ENCODE results near the gene BMP6.

The BMP6 gene

GRCh38 chr6:7745942-7746341 lies 20.0 kb downstream of the BMP6 start:
- in situ Hi-C loops (cut with MboI; ENCODE audit: low sequenced_read_pairs): loop anchor here (25.0 kb wide), 1 partner anchor 241 kb away; no protein-coding TSS in a partner anchor

GRCh38 chr6:7747016-7747415 lies 21.1 kb downstream of the BMP6 start:
- in situ Hi-C loops (cut with MboI; ENCODE audit: low sequenced_read_pairs): loop anchor here (25.0 kb wide), 1 partner anchor 240 kb away; no protein-coding TSS in a partner anchor

- in situ Hi-C loops (cut with MboI; ENCODE audit: low sequenced_read_pairs): loop anchor here (25.0 kb wide), 1 partner anchor 240 kb away; no protein-coding TSS in a partner anchor
Observed at GRCh38 chr6:7747433-7747832, 21.5 kb downstream of the BMP6 start.

- in situ Hi-C loops (cut with MboI; ENCODE audit: low sequenced_read_pairs): loop anchor here (25.0 kb wide), 1 partner anchor 239 kb away; no protein-coding TSS in a partner anchor
Observed at GRCh38 chr6:7747901-7748504, 22.1 kb downstream of the BMP6 start.

GRCh38 chr6:7749478-7749877 lies 23.6 kb downstream of the BMP6 start:
- in situ Hi-C loops (cut with MboI; ENCODE audit: low sequenced_read_pairs): loop anchor here (25.0 kb wide), 1 partner anchor 238 kb away; no protein-coding TSS in a partner anchor

GRCh38 chr6:7750197-7750596 lies 24.3 kb downstream of the BMP6 start:
- in situ Hi-C loops (cut with MboI; ENCODE audit: low sequenced_read_pairs): no loop called here

- in situ Hi-C loops (cut with MboI; ENCODE audit: low sequenced_read_pairs): no loop called here
Observed at GRCh38 chr6:7758456-7758855, 32.6 kb downstream of the BMP6 start.

- in situ Hi-C loops (cut with MboI; ENCODE audit: low sequenced_read_pairs): no loop called here
Observed at GRCh38 chr6:7759320-7759719, 33.4 kb downstream of the BMP6 start.

GRCh38 chr6:7761051-7761450 lies 35.2 kb downstream of the BMP6 start:
- in situ Hi-C loops (cut with MboI; ENCODE audit: low sequenced_read_pairs): no loop called here

GRCh38 chr6:7762760-7763159 lies 36.9 kb downstream of the BMP6 start:
- in situ Hi-C loops (cut with MboI; ENCODE audit: low sequenced_read_pairs): no loop called here

GRCh38 chr6:7763881-7764280 lies 38.0 kb downstream of the BMP6 start:
- in situ Hi-C loops (cut with MboI; ENCODE audit: low sequenced_read_pairs): no loop called here

- in situ Hi-C loops (cut with MboI; ENCODE audit: low sequenced_read_pairs): no loop called here
Observed at GRCh38 chr6:7765575-7766325, 39.9 kb downstream of the BMP6 start.

- in situ Hi-C loops (cut with MboI; ENCODE audit: low sequenced_read_pairs): no loop called here
Observed at GRCh38 chr6:7769702-7770101, 43.8 kb downstream of the BMP6 start.

- in situ Hi-C loops (cut with MboI; ENCODE audit: low sequenced_read_pairs): no loop called here
Observed at GRCh38 chr6:7770111-7770510, 44.2 kb downstream of the BMP6 start.

GRCh38 chr6:7770601-7771000 lies 44.7 kb downstream of the BMP6 start:
- in situ Hi-C loops (cut with MboI; ENCODE audit: low sequenced_read_pairs): no loop called here

- in situ Hi-C loops (cut with MboI; ENCODE audit: low sequenced_read_pairs): no loop called here
Observed at GRCh38 chr6:7773322-7773721, 47.4 kb downstream of the BMP6 start.

GRCh38 chr6:7773914-7774313 lies 48.0 kb downstream of the BMP6 start:
- in situ Hi-C loops (cut with MboI; ENCODE audit: low sequenced_read_pairs): no loop called here

GRCh38 chr6:7776509-7776908 lies 50.6 kb downstream of the BMP6 start:
- in situ Hi-C loops (cut with MboI; ENCODE audit: low sequenced_read_pairs): no loop called here

GRCh38 chr6:7777074-7777473 lies 51.2 kb downstream of the BMP6 start:
- in situ Hi-C loops (cut with MboI; ENCODE audit: low sequenced_read_pairs): no loop called here

- in situ Hi-C loops (cut with MboI; ENCODE audit: low sequenced_read_pairs): no loop called here
Observed at GRCh38 chr6:7781240-7781639, 55.3 kb downstream of the BMP6 start.

- in situ Hi-C loops (cut with MboI; ENCODE audit: low sequenced_read_pairs): no loop called here
Observed at GRCh38 chr6:7784248-7784647, 58.3 kb downstream of the BMP6 start.

- in situ Hi-C loops (cut with MboI; ENCODE audit: low sequenced_read_pairs): no loop called here
Observed at GRCh38 chr6:7784706-7785105, 58.8 kb downstream of the BMP6 start.

Measured in HL-60/S4 (cell line).